ENCODE data around the gene UCP3. TPM values are rescaled to one million over a fixed set of nuclear protein-coding genes. Genes with fewer than 3 reads are reported as not detected.

The UCP3 gene
- polyA plus RNA-seq, 1 donor: 4.8 TPM

- DNase-seq: peak; percentile 10
Measured at GRCh38 chr11:74018331-74019005, 9.6 kb upstream of the UCP3 start.

GRCh38 chr11:74017631-74018030, 8.7 kb upstream of the UCP3 start:
- DNase-seq: no peak

GRCh38 chr11:74015919-74016684, 7.2 kb upstream of the UCP3 start:
- no peak for DNase-seq

DNA sequence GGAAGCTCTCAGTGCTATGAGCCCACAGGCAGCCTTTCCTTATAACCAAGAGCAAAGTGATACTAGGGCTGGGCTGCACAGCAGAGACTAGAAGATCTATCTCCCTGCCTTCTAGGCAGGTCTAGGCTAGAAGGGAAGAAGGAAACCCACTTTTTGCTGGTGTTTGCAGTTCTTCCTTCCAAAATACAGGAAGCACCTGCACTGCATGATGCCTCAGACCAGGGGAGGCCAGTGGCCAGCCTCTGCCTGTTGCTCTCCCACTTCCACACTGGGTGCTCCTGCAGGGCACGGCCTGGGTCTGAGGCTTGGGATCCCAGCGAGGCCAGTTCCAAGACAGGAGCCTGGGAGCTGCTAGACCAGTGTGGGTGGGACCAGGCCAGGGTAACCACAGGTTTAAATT, 6.0 kb upstream of the UCP3 start:
- DNase-seq: no peak

DNA sequence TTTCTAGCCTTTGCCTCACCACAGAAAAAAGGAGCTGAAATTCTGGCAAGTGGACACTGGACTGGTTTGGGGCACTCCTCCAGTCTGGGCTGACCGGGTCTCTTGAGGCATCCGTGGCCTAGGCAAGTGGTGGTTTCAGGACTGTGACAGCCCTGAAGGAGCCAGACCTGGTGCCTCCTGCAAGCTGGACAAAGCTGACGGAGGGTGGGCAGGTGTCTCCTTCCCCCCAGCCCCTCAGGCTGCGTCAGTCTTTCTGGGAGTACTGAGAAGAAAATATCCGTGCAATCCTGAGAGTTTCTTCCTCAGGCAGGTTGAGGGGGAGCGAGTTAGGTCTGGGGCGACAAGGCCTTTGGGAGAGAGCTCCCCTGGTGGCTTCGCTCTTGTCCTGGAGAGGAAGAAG, 4.3 kb upstream of the UCP3 start:
- no peak for DNase-seq

DNA sequence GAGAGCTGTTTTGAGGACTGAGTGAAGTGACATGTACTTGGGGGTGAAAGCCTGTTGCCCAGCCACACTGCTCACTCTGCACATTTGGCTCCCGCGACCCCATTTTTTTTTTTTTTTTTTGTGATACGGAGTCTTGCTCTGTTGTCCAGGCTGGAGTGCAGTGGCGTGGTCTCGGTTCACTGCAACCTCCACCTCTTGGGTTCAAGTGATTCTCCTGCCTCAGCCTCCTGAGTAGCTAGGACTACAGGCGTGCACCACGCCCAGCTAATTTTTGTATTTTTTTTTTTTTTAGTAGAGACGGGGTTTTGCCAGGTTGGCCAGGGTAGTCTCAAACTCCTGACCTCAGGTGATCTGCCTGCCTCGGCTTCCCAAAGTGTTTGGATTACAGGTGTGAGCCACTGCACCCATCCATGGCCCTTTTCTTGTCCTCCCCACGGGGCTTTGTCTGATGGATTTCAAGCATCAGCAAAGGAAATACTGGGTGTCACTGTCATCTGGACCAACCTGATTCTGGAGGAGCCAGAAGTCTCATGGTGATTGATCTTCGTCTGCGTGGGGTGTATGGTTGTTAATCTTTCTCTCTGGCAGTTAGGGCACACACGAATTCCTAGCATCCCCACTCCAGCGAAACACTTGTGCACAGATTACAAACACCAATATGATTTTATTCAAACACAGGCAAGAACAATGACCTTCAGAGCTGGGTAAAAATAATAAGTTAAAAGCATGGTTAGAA, 3.4 kb upstream of the UCP3 start:
- DNase-seq: no peak

GRCh38 chr11:74011360-74012073, 2.6 kb upstream of the UCP3 start:
- no peak for DNase-seq

DNA sequence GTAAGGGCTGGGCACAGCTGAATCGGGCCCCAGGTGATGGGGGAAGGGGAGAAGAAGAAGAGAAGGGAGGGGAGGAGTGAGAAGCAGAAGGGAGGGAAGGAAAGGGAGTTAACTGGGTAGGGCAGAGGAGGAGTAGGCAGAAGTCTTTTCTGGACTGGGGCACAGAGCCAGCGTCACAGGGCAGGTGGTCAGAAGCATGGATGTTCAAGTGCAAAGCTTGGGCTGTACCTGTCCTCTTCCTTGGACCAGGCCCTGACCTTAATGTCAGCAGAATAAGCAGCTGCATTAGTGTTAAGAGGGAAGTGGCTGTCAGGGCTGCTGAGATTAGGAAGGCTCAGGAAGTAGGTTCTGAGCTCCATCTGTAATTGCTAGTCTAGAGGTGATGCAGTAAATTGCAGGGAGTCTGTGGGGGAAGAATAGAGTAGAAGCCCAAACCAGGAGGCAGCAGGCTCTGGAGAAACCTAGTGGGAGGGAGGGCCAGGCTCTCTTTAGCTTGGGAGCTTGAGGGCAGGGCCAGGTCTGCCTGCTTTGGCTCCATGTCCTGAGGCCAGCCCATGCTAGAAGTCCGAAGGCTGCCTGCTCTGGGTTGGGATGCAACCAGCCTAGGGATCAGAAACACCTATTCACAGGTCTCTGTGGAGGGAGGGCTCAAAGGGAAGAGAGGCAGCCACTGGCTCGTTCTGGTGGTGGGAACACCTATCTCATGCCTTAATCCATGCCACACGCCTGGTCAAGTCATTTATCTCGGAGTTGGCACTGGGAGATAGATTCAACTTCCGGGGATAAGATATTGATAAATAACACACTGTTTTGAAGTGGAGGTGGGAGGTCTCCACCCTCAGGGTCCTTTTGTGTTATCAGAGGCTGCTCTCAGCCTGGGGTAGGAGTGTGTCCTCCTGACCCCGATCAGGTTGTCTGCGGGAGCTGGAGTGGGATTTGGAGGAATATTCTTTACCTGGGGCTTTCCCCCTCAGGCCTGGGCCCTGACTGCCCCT, 1.7 kb upstream of the UCP3 start:
- no peak for DNase-seq

GRCh38 chr11:74009675-74010305, 905 bp upstream of the UCP3 start:
- no peak for DNase-seq

- no peak for DNase-seq
Measured at GRCh38 chr11:74009230-74009547, 304 bp upstream of the UCP3 start.

GRCh38 chr11:74007691-74008372, 1.1 kb downstream of the UCP3 start:
- no peak for DNase-seq

DNA sequence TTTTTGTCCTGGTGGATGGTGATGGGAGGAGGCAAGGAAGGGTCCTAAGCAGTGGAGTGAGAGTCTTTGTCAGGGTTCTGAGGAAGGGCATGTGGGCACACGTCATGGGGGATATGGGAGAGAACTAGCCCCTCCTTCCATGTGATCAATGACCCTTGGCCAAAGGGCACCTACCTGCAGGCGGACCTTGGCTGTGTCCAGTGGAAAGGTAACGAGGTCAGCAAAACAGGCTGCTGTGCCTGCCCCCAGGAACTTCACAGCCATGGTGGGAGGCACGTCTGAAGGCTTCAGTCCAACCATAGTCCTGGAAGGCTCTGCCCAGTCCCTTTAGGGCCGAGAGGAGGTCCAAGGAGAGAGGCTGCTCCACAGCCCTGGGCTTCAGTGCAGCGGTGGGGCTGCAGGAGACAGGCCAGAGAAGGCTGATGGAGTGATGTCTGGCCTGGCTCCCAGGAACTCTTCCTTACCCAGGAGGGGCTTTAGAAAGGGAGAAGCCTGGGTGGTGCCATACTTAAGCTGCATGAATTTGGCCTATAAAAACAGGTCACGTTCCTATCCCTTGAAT, 2.1 kb downstream of the UCP3 start:
- DNase-seq: no peak

GRCh38 chr11:74005721-74006517, 3.0 kb downstream of the UCP3 start:
- DNase-seq: no peak

GRCh38 chr11:74004759-74005615, 3.9 kb downstream of the UCP3 start:
- DNase-seq: no peak

- no peak for DNase-seq
Measured at GRCh38 chr11:74004046-74004695, 4.7 kb downstream of the UCP3 start.

- DNase-seq: no peak
Measured at GRCh38 chr11:74002832-74003231, 6.1 kb downstream of the UCP3 start.

GRCh38 chr11:74001822-74002286, 7.0 kb downstream of the UCP3 start:
- DNase-seq: no peak
